ENCODE results near the gene OTUB2. TPM values are rescaled to one million over a fixed set of nuclear protein-coding genes. Genes with fewer than 3 reads are reported as not detected.

Gene OTUB2
- total and polyA plus RNA-seq, 2 donors (not counting 3 experiments of a cell fraction or from before 2014, with no cell fraction given): 0.70 to 1.6 TPM

DNA sequence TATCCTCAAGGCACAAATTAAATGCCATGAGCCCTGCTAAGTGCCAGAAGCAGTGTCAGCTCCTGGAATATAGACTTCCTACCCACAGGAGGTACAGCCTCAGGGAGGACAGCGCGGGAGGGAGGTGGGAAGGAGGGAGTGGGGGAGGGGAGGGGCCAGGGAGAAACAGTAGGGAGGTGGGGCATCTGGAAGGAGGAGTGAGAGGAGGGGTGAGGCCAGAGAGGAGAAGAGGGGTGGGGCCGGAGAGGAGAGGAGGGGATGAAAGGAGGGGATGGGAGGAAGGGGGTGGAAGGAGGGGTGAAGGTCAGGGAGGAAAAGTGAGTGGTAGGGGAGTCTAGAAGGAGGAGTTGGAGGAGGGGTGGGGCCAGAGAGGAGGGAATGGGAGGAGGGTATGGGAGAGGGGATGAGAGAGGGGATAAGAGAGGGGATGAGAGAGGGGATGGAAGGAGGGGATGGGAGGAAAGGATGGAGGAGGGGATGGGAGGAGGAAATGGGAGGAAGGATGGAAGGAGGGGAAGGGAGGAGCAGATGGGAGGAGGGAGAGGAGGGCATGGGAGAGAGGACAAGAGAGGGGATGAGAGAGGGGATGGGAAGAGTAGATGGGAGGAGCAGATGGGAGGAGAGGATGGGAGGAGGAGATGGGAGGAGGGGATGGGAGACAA, 38.2 kb upstream of the OTUB2 start:
- Histone ChIP-seq H2AFZ (ENCODE audit: low read depth, low read length) (no peak overlapping the region), H3K4me3 (replicated peaks in 1 of 3; ENCODE audit: insufficient read depth in 1 of 3, low read depth in 1 of 3, low read length in 3 of 3) (no peak overlapping the region), H4K20me1 (replicated peaks; ENCODE audit: control insufficient read depth, extremely low read depth, insufficient read depth, low read length) (no peaks in the 10 kb centered on the region), H3K4me1 (ENCODE audit: control insufficient read depth, extremely low read depth, insufficient read depth, low read length) (no peaks in the 10 kb centered on the region), H3K36me3 (ENCODE audit: control insufficient read depth in 2 of 2, extremely low read depth in 1 of 2, insufficient read depth in 2 of 2, low read length in 2 of 2) (no peaks in the 10 kb centered on the region), H3K4me2 (ENCODE audit: insufficient read depth, low read length) (no peak overlapping the region), H3K9me1 (replicated peaks; ENCODE audit: control insufficient read depth, extremely low read depth, insufficient read depth, low read length) (no peaks in the 10 kb centered on the region), H3K9ac (replicated peaks; ENCODE audit: extremely low read depth, insufficient read depth, low read length) (no peak overlapping the region), H3K79me2 (ENCODE audit: control insufficient read depth, insufficient read depth, low read length) (no peaks in the 10 kb centered on the region), H3K27me3 (ENCODE audit: control insufficient read depth in 2 of 2, insufficient read depth in 2 of 2, low read length in 2 of 2) (no peaks in the 10 kb centered on the region), H3K9me3 (replicated peaks; ENCODE audit: control insufficient read depth, insufficient read depth, low read length) (no peaks in the 10 kb centered on the region), H3K27ac (ENCODE audit: insufficient read depth, low read depth, low read length) (no peak overlapping the region)
- ChIA-PET POLR2A (no interaction called here), CTCF (no interaction called here)
- dilution Hi-C loops (cut with MboI; ENCODE audit: extremely low pct_ligation_motif_present, low sequenced_read_pairs): no loop called here
- intact Hi-C loops (cut with micrococcal nuclease): no loop called here
- DNase-seq (ENCODE audit: low read depth, low spot score) (no peak), FAIRE-seq (no peak)
- TF ChIP-seq MAX (IDR thresholded peaks at IDR 0.05; ENCODE audit: insufficient read depth, insufficient read length): no peak
- no peak for TF ChIP-seq FOS (IDR thresholded peaks at IDR 0.05; ENCODE audit: borderline replicate concordance, insufficient read depth, low read length)
- no TSS peak for BruUV-seq (replicated peaks)

GRCh38 chr14:93989939-93990338, 36.2 kb upstream of the OTUB2 start:
- Histone ChIP-seq H3K27ac (ENCODE audit: insufficient read depth, low read depth, low read length) (no peak overlapping the region), H3K9me1 (replicated peaks; ENCODE audit: control insufficient read depth, extremely low read depth, insufficient read depth, low read length) (no peaks in the 10 kb centered on the region), H3K36me3 (ENCODE audit: control insufficient read depth in 2 of 2, extremely low read depth in 1 of 2, insufficient read depth in 2 of 2, low read length in 2 of 2) (no peaks in the 10 kb centered on the region), H3K4me1 (ENCODE audit: control insufficient read depth, extremely low read depth, insufficient read depth, low read length) (no peaks in the 10 kb centered on the region), H2AFZ (ENCODE audit: low read depth, low read length) (no peak overlapping the region), H3K79me2 (ENCODE audit: control insufficient read depth, insufficient read depth, low read length) (no peaks in the 10 kb centered on the region), H3K4me2 (ENCODE audit: insufficient read depth, low read length) (no peak overlapping the region), H3K4me3 (replicated peaks in 1 of 3; ENCODE audit: insufficient read depth in 1 of 3, low read depth in 1 of 3, low read length in 3 of 3) (no peak overlapping the region), H3K9ac (replicated peaks; ENCODE audit: extremely low read depth, insufficient read depth, low read length) (no peak overlapping the region), H3K9me3 (replicated peaks; ENCODE audit: control insufficient read depth, insufficient read depth, low read length) (no peaks in the 10 kb centered on the region), H3K27me3 (ENCODE audit: control insufficient read depth in 2 of 2, insufficient read depth in 2 of 2, low read length in 2 of 2) (no peaks in the 10 kb centered on the region), H4K20me1 (replicated peaks; ENCODE audit: control insufficient read depth, extremely low read depth, insufficient read depth, low read length) (no peaks in the 10 kb centered on the region)
- ChIA-PET CTCF (interaction anchor here (0.7 kb wide), 1 partner anchor 44 kb away, joined by 3 read pairs; no protein-coding TSS in a partner anchor), POLR2A (no interaction called here)
- no peak for DNase-seq (ENCODE audit: low read depth, low spot score)
- no peak for FAIRE-seq
- intact Hi-C loops (cut with micrococcal nuclease) (no loop called here), dilution Hi-C loops (cut with MboI; ENCODE audit: extremely low pct_ligation_motif_present, low sequenced_read_pairs) (no loop called here)
- no peak for TF ChIP-seq MAX (IDR thresholded peaks at IDR 0.05; ENCODE audit: insufficient read depth, insufficient read length)
- no peak for TF ChIP-seq GATA2 (IDR thresholded peaks at IDR 0.05; ENCODE audit: insufficient read depth, insufficient read length, low read depth, low read length)
- TF ChIP-seq EZH2 (IDR thresholded peaks at IDR 0.05; ENCODE audit: borderline replicate concordance, low read depth, low read length, severe bottlenecking): no peak
- no peak for TF ChIP-seq POLR2A (IDR thresholded peaks at IDR 0.05; ENCODE audit: low read depth, low read length)
- TF ChIP-seq FOS (IDR thresholded peaks at IDR 0.05; ENCODE audit: borderline replicate concordance, insufficient read depth, low read length): no peak
- no peak for TF ChIP-seq JUN (IDR thresholded peaks at IDR 0.05; ENCODE audit: borderline replicate concordance, insufficient read depth, insufficient read length, low read depth)
- TF ChIP-seq CTCF (IDR thresholded peaks at IDR 0.05; ENCODE audit: extremely low read depth in 1 of 2, insufficient read depth in 1 of 2, low read depth in 1 of 2, low read length in 2 of 2): no peak
- TF ChIP-seq POLR2AphosphoS5 (IDR thresholded peaks at IDR 0.05; ENCODE audit: insufficient read depth, low read depth, low read length): no peak
- TF ChIP-seq MYC (IDR thresholded peaks at IDR 0.05; ENCODE audit: low read depth, low read length): no peak
- no TSS peak for BruUV-seq (replicated peaks)
